GM21381 (cell line): Measurements from ENCODE around the gene ANKRD42.

Experiments
- ATAC-seq: cut with Tn5 transposase; IDR thresholded peaks from one replicate; pipeline ENCODE4 v1.9.1; 2021; ENCODE audit warnings: mild to moderate bottlenecking, moderate library complexity; ENCODE audit not compliant: unreplicated experiment

Gene ANKRD42

DNA sequence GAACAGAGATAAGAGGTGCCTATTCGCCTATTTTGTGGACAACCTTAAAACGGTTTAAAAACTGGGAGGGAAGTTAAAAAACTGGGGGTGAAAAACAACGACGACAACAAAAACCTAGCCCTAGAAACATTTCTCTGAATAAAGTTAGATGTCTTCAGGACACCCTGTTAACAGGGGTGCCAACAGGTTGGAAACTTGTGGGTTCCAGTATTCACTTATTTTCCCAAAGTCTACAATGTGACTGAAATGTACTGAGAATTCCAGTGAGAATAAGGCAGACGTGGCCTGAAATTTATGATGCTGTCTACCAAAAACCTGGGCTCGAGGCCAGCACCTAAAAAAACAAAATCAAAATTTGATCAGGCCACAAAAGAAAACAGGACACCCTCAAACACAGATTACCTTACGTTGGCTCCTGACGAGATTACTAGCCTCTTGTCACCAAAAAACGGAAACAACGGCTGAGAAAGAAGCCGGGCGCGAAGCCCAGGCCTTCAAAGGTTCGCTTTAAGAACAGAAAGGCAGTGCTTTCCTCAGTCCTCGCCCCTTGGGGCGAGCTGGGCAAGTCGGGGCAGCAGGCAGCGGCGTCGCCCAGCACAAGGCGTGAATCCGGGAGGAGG is 91.7 kb downstream of the ANKRD42 start:
- ATAC-seq, result peak; percentile 41

DNA sequence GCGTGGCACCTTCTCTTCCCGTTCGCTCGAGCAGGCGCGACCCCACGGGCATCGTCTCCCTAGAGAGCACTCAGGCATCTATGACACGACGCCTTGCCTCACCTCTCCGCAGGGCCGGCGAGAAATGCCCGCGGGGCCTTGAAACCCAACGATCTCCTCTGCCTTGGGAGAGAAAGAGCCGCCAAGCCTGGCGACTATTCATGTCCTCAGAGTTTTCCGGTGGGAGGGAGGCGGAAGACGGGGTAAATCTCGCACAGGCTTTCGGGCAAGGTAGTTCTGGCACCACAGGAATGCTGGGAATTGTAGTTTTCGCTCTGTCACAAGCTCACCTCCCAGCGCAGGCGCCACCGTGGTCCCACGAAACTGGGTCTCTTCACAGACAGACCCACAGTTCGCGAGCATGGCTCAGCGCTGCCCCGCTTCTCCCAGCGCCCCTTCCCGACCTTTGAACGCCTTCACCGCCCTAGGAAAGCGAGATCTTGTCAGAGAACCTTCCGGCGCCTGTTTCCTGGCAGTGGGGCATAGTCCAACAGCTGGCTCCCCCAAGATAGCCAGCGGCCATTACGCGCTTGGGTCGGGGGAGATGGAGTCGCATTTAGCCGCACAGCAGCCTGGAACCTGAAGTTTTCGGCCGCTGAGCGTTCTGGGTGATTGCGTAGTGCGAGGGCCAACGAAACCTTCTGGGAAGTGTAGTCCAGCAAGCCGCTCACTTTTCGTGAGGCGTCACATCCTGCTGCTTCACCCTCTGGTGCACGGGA is 92.4 kb downstream of the ANKRD42 start, which contains the start of gene CCDC90B:
Gene CCDC90B (minus strand): TSS at position 597 of the 758 bp plus-strand sequence. CDS start 395 bp downstream, at position 202.
- ATAC-seq, result peak; percentile 88

DNA sequence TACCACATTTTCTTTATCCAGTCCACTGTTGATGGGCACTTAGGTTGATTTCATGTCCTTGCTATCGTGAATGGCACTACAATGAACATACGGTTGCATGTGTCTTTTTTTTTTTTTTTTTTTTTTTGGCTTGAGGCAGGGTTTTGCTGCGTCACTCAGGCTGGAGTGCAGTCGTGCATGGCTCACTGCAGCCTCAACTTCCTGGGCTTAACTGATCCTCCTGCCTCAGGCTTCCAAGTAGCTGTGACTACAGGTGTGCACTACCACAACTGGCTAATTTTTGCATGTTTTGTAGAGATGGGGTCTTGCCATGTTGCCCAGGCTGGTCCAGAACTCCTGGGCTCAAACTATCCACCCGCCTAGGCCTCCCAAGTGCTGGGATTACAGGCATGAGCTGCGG is 94.1 kb downstream of the ANKRD42 start:
- ATAC-seq, result no peak

DNA sequence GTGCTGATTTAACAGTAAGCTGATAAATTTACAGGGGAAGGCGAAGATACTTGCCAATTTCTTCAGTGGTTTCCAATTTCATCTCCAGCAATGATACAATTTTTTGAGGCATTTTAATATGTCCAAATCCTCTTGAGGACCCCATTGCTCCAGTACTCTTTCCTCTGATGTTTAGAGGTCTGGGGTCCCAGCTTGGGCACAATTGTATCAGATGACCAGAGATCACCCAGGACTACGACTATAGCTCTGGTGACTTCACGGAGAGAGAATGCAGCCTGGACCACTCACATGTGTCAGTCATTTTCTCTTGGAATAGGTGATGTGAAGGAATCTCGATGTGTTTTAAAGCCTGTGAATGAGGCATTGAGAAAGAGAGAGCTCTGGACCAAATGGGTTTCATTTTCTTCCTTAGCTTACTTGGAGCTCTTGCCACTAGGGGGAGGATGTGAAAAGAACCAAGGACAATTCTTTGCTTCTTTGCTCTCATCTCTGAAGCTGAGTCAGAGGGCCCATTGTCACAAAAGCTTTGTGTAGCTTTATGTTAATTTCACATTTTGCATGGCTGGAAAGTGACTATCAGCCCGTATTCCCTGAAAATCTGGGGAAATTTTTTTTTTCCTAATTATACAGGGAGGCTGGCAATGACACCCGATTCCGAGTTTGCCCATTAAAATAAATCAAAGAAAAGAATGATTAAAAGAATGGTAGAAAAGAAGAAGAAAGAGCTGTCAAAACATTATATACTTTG is 99.4 kb downstream of the ANKRD42 start:
- peak; percentile 62 for ATAC-seq

DNA sequence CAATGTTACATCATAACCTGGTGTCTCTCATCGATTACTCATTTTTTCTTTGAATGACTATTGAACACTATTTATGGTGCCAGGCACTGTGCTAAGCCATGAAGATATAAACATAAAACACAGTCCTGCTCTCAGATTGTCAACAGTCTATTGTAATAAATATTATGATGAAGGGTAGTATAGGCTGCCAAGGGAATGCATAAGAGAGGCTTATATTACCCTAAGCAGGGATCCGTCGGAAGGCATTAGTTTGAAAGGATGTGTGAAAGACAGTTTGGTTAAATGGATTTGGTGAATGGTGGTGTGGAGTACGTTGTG is 99.9 kb downstream of the ANKRD42 start:
- ATAC-seq, result no peak

DNA sequence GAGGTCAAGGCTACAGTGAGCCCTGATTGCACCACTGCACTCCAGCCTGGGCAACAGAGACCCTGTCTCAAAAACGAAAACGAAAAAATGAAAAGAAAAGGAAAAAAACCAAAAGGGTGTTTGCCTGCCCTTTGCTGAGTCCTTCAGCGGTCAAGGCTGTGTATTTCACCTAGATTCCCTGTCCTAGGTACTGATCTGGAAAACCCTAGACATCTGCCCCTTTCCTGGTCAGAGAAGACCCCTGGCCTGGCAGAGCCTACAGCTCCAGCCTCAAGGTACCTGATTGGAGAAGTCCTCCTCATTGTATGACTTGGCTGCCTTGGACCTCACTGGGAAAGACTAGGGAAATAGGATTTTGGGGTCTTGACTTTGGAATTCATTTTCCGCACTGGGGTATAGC is 100.7 kb downstream of the ANKRD42 start:
- no peak for ATAC-seq
